ENCODE data around the gene PCSK5. TPM values are rescaled to one million over a fixed set of nuclear protein-coding genes. Genes with fewer than 3 reads are reported as not detected.

PCSK5 gene
- polyA plus RNA-seq, 1 experiment: 1.6 TPM

DNA sequence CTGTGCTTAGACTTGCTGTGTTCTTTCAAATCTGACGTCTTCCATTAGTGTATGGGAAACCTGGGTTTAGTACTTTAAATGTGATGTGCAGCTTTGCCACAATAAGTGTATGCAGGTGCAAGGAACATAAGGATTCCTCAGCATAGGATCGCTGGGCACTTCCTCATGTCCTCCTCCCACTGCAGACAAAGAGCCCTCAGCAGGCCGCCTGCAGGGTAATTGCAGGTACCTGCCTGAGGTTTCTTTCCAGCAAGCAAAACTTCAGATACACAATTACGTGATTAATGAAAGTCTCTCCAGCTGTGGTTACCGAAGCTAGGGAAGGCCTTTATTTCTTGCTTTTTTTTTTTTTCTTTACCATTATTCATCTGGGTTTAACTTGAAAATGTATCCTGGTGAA is 270.6 kb downstream of the PCSK5 start:
- DNase-seq (ENCODE audit: low read depth, low spot score): no peak
- Histone ChIP-seq H3K4me3 (ENCODE audit: low read depth, low read length) (no peak overlapping the region), H3K27ac (ENCODE audit: low read depth, low read length) (peak overlapping the region; percentile 49), H3K9me3 (ENCODE audit: control insufficient read depth, insufficient read depth, low read length) (no peaks in the 10 kb centered on the region), H3K27me3 (ENCODE audit: control insufficient read depth, insufficient read depth, low read length) (no peaks in the 10 kb centered on the region)
- ChIA-PET CTCF (interaction anchor here (1.3 kb wide), 1 partner anchor 9 kb away, joined by 4 read pairs; no protein-coding TSS in a partner anchor), POLR2A (interaction anchor here (0.9 to 1.8 kb wide), 3 partner anchors 19 to 95 kb away, joined by 3 to 9 read pairs (median 5); no protein-coding TSS in a partner anchor)
- TF ChIP-seq, protein P1, sequence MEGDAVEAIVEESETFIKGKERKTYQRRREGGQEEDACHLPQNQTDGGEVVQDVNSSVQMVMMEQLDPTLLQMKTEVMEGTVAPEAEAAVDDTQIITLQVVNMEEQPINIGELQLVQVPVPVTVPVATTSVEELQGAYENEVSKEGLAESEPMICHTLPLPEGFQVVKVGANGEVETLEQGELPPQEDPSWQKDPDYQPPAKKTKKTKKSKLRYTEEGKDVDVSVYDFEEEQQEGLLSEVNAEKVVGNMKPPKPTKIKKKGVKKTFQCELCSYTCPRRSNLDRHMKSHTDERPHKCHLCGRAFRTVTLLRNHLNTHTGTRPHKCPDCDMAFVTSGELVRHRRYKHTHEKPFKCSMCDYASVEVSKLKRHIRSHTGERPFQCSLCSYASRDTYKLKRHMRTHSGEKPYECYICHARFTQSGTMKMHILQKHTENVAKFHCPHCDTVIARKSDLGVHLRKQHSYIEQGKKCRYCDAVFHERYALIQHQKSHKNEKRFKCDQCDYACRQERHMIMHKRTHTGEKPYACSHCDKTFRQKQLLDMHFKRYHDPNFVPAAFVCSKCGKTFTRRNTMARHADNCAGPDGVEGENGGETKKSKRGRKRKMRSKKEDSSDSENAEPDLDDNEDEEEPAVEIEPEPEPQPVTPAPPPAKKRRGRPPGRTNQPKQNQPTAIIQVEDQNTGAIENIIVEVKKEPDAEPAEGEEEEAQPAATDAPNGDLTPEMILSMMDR (IDR thresholded peaks at IDR 0.05; ENCODE audit: low read depth, low read length): no peak

DNA sequence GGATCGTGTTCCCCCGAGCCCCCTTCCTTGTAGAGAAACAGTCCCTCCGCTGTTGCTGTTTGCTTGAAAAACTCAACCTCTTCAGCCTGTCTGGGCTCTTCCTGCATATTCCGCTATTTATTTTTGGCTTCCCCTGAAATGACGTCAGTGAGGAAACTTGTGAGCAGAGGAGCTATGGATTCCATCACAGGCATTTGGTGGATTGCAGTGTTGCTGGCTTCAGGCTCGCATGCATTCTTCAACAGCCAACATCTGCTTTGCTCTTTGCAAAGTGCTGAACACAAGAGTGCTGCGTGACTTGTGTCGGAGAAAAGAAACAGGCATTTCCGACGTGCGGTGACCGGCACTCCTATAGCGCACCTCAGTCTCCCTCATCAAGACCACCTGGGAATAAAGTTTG is 271.1 kb downstream of the PCSK5 start:
- no peaks in the 10 kb centered on the region for H3K27me3 ChIP-seq (ENCODE audit: control insufficient read depth, insufficient read depth, low read length)
- H3K27ac ChIP-seq (ENCODE audit: low read depth, low read length): peak overlapping the region; percentile 72
- POLR2A ChIA-PET: interaction anchor here (0.9 to 1.8 kb wide), 3 partner anchors 18 to 94 kb away, joined by 3 to 9 read pairs (median 5); no protein-coding TSS in a partner anchor
- DNase-seq (ENCODE audit: low read depth, low spot score): peak; percentile 81
- CTCF ChIA-PET: interaction anchor here (1.3 kb wide), 1 partner anchor 9 kb away, joined by 4 read pairs; no protein-coding TSS in a partner anchor
- H3K4me3 ChIP-seq (ENCODE audit: low read depth, low read length): no peak overlapping the region
- TF ChIP-seq, protein P1 (IDR thresholded peaks at IDR 0.05; ENCODE audit: low read depth, low read length): no peak
- no peaks in the 10 kb centered on the region for H3K9me3 ChIP-seq (ENCODE audit: control insufficient read depth, insufficient read depth, low read length)

DNA sequence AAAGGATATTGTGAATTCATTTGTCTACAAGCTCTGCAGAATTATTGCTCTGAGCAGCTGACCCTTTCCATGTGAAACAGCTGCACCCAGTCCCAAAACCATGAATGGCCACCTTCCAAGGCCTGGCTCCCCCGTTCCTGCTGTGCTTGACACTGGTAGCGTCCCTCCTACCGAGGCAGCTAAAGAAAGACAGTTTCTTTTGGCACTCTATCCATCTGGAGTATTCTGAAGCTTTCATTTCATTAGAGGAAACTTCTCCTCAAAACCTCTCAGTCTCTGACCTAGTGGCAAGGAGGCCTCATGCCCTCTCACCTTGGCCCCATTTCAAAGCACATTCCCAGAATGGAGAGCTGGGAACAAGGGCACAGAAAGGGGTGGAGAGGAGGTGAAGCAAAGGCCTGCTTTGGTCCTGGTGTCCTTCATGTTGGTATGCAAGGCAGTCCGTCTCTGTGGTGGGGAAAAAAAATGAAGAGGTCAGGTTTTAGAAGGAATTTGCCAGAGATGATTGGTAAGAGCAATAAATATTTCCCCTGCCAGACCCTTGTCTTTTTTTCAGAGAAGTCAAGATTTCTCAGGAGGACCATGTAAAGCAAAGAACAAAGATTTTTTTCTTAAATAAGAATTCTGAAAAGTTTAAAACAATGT is 271.7 kb downstream of the PCSK5 start:
- TF ChIP-seq, protein P1 (IDR thresholded peaks at IDR 0.05; ENCODE audit: low read depth, low read length): no peak
- Histone ChIP-seq H3K27me3 (ENCODE audit: control insufficient read depth, insufficient read depth, low read length) (peaks cover 3% of the 10 kb centered on the region), H3K27ac (ENCODE audit: low read depth, low read length) (peak overlapping the region; percentile 72), H3K9me3 (ENCODE audit: control insufficient read depth, insufficient read depth, low read length) (no peaks in the 10 kb centered on the region), H3K4me3 (ENCODE audit: low read depth, low read length) (no peak overlapping the region)
- no peak for DNase-seq (ENCODE audit: low read depth, low spot score)
- POLR2A ChIA-PET: interaction anchor here (1.1 to 1.8 kb wide), 3 partner anchors 19 to 94 kb away, joined by 5 to 9 read pairs (median 8); no protein-coding TSS in a partner anchor
- CTCF ChIA-PET: interaction anchor here (1.1 to 1.3 kb wide), 2 partner anchors 10 to 55 kb away, joined by 3 to 4 read pairs; no protein-coding TSS in a partner anchor

DNA sequence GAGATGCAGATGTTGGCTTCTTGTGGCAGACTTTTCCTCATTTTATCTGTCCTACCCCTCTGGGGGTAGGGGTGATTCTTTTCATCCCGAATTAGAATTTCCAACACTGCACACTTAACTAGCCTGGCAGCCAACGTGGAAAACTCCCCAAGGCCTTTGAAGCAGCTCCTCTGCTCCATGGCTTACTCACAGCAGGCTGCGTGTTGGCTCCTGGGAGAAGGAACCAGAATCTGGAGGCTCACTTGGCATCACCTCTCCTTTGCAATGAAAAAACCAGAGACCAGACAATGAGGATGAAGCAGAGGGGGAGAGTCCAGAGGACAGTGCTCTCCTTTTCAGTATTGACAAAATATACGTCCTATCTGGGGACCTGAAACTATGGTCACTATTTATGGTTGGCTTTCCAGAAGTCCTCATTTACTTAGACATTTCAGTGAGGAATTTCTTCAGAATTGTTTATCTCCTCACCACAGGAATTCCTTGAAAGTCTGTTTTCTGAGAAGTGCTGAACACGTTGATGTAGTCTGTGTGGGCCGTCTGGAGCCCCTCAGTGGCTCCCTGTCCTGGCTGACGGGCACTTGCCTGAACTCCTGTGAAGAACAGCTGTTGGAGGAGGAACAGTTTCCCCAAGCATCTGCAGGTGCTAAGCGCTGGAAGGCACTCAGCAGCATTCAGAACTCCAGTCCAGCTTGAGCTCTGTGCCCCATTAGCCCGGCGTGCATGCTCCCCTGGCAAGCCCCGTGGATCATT is 272.5 kb downstream of the PCSK5 start:
- ChIA-PET POLR2A (interaction anchor here (0.5 to 1.8 kb wide), 3 partner anchors 18 to 231 kb away, joined by 4 to 8 read pairs (median 5); partner anchors contain the start of gene RFK), CTCF (interaction anchor here (1.1 kb wide), 1 partner anchor 54 kb away, joined by 3 read pairs; no protein-coding TSS in a partner anchor)
- DNase-seq (ENCODE audit: low read depth, low spot score): peak; percentile 47
- peaks cover 3% of the 10 kb centered on the region for H3K27me3 ChIP-seq (ENCODE audit: control insufficient read depth, insufficient read depth, low read length)
- TF ChIP-seq, protein P1 (IDR thresholded peaks at IDR 0.05; ENCODE audit: low read depth, low read length): no peak
- H3K27ac ChIP-seq (ENCODE audit: low read depth, low read length): peak overlapping the region; percentile 73
- H3K4me3 ChIP-seq (ENCODE audit: low read depth, low read length): no peak overlapping the region
- no peaks in the 10 kb centered on the region for H3K9me3 ChIP-seq (ENCODE audit: control insufficient read depth, insufficient read depth, low read length)
